GM21515 (cell line): ENCODE measurements around the gene EDN1.
"Not testable (repeated sequence)": the region's sequence is repeated elsewhere in the genome, so short reads cannot be mapped to it uniquely, and the experiment has no call there.

Source experiments
- ATAC-seq: cut with Tn5 transposase; IDR thresholded peaks from one replicate; pipeline ENCODE4 v1.9.1; 2021; ENCODE audit not compliant: unreplicated experiment

The EDN1 gene

GRCh38 chr6:12324099-12324498 is 33.9 kb downstream of the EDN1 start:
- no peak for ATAC-seq

GRCh38 chr6:12324748-12325147 is 34.6 kb downstream of the EDN1 start:
- no peak for ATAC-seq

GRCh38 chr6:12325872-12326271 is 35.7 kb downstream of the EDN1 start:
- no peak for ATAC-seq

DNA sequence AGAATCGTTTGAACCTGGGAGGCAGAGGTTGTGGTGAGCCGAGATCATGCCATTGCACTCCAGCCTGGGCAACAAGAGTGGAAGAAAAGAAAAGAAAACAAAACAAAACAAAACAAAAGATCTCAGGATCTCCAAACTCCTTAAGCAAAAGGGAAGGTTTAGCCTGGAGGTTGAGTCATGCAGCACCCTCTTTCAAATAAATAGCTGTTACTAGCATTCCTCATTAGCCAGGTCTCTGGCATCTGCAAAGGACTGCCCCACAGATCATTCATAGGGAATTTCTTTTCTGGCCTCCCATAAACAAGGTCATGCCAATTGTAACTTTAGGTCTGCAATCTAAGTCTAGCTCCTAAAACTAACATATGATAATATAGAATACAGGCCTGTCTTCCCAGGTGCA is 37.2 kb downstream of the EDN1 start:
- ATAC-seq: no peak

GRCh38 chr6:12327988-12328387 is 37.8 kb downstream of the EDN1 start:
- no peak for ATAC-seq

DNA sequence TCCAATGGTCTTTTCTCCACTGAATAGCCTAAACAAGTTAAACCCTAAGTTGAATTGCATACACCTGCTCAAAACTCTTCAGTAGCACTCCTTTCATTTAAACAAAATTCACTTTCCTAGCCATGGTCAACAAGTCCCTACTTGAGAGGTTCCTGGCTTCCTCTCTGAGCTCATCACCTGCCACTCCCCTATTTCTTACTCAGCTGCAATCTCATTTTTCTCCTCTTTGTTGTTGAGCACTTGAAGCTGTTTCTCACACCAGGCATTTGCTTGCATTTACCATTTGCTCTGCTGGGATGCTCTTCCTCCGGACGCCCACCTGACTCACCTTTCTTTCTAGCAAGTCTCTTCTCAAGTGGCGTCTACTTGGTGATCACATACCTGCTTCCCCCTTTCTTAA is 38.5 kb downstream of the EDN1 start:
- no peak for ATAC-seq

DNA sequence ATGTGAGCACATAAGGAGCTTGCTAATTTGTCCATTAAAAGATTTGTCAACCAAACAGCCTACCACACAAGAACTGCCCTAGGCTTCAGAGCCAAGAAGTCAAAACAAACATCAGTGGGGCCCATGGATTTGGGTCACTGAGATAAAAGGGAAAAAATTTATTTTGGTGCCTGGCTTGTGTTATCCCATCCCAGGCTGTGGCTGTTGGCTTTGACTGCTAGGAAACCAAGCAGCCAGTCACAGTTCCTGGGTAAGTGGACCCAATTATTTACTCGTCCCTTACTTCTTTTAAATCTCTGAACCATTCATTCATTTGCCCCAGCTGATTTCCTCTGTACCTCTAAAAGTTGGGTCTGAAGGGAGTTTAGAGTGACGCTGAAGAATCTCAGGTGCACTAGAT is 41.3 kb downstream of the EDN1 start:
- no peak for ATAC-seq

GRCh38 chr6:12331951-12332749 is 42.0 kb downstream of the EDN1 start:
- no peak for ATAC-seq

DNA sequence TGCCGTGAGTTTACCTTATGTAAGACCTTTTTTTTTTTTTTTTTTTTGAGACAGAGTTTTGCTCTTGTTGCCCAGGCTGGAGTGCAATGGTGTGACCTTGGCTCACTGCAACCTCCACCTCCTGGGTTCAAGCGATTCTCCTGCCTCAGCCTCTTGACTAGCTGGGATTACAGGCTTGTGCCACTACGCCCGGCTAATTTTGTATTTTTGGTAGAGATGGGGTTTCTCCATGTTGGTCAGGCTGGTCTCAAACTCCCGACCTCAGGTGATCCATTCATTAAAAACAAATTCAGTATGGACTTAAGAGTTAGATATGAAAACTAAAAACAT is 42.6 kb downstream of the EDN1 start:
- ATAC-seq: not testable (repeated sequence)

DNA sequence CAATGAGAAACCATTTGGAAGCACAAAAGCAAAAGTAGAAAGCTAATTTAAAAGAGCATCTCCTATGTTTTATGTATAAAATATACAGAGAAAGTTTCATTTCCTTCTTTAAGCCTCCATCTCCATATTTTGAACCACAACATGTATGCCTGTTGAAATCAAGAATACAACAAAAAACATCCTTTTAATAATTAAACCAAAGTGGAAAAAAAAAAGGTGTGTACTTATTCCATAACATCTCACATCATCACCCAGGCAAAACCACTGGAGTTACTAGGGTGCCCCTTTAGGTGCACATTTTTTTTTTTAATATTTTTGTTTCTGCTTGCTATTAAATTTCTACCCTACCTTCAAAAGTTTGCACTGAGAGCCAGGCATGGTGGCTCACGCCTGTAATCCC is 43.0 kb downstream of the EDN1 start:
- no peak for ATAC-seq

GRCh38 chr6:12334526-12335130 is 44.5 kb downstream of the EDN1 start:
- ATAC-seq: no peak

GRCh38 chr6:12335131-12335527 is 45.0 kb downstream of the EDN1 start:
- ATAC-seq: no peak

DNA sequence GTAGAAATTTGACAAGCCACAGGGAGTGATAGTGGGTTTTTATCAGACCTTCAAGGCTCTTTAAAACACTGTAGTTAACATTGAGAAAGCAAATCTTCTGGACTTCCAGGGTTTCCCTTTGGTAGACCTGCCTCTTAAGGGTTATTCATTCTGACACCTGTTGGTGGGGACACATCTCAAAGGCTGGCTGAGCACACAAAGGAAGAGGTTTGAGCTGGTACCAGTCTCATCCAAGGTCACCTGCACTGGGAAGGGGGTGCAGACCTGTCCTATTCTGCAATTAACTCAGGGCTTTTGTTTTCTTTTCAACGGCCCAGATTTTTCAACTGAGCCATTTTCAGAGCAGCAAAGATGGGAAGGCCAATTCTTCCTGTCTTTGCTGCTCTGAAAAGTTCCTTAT is 45.6 kb downstream of the EDN1 start:
- no peak for ATAC-seq

DNA sequence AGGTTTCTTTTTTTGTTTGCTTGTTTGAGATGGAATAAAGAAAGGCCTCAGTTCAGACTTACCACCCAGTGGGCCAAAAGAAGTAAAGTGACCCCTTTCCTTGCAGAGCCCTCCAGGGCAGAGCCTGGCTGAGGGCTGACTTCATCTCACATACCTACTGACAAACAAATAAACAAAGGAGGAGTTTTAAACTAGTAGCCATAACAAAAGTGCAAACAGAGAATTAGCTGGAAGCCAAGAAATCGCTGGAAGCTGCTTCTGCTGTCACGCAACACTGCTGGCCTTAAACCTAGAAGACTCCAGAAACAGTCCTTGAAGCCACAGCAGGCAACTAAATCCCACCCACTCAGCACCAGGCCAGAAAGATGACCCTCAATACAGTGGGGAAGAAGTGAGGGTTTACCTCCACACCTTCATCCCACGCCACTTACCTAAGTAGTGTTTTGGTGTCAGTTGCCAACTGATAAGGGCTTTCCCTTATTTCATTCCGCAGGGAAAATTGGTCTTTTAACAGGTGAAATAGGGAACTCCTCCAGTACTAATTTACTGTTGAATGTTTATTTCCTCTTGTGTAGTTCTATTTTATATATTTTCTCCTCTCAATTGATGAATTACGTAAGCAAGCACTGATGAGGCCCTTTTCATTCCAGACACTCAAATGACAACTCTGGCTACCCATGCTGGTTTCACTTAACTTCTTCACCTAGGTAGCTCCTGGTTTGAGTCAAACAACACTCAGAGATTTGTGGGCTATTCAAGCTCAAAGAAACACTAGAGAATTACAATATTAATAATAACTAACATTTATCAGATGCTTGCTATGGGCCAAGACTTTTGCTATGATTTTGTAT is 46.2 kb downstream of the EDN1 start:
- no peak for ATAC-seq

- no peak for ATAC-seq
These were observed 48.9 kb downstream of the EDN1 start for GRCh38 chr6:12339022-12339421.

GRCh38 chr6:12339808-12340487 is 49.8 kb downstream of the EDN1 start:
- no peak for ATAC-seq

GRCh38 chr6:12340488-12340818 is 50.3 kb downstream of the EDN1 start:
- no peak for ATAC-seq

DNA sequence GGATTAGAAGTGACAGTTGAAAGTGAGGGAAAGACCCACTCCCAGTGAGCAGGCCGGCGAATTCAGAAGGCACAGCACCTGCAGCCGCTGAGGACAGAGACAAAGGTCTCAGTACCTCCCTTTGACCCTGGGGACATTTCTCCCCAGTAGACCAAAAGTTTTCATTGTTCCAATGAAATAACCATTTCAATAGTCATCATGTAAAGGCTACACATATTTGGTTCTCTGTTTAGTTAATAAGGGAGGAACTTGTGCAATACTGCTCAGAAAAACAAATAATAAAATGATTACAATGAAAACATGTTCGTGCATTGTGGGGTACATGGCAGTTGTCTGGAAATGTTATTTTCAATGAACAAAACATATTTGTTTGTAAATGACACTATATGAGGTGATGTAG is 52.5 kb downstream of the EDN1 start:
- ATAC-seq: no peak

DNA sequence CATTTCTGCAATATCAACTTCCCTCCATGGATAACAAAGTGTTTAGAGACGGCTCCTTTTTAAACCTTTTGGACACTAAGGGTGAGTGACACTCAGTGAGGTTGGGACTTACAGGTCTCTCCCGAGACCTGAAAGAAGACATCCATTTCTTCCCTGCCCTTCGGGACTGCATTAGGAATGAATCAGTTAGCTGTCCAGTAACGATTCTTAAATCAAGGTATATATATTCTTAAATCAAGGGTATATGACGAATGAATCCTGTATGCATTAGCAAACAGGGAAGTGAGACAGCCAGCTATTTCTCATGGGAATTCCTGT is 52.9 kb downstream of the EDN1 start:
- ATAC-seq: no peak

GRCh38 chr6:12343440-12344162 is 53.4 kb downstream of the EDN1 start:
- no peak for ATAC-seq

DNA sequence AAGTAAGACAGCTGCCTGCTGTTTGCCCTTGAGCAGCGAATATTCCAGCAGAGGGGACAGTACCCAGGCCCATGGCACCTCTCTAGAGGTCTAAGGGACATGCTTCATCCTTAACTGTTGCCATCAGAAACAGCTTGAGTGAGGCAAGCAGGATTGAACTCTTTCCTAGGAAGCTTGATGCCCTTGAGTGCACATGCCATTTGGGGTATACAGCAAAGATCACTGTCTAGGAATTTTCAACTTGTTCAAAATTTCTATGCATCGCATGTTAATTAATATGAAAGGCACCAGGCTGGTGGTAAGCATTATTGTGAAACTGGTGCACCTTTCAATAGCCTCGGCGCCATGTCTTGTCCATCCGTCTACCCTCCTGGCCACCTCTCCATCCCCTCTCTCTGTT is 54.1 kb downstream of the EDN1 start:
- no peak for ATAC-seq
